ENCODE data around the gene THAP7.
"Not testable (repeated sequence)": the region's sequence is repeated elsewhere in the genome, so short reads cannot be mapped to it uniquely, and the experiment has no call there.

The THAP7 gene

GRCh38 chr22:21001601-21002325, at the start of gene THAP7:
TSS of gene THAP7 (minus strand) at chr22:21002118. CDS start at chr22:21001911, 207 bp downstream.
- peak; percentile 98 for DNase-seq

- DNase-seq = no peak
Measured at GRCh38 chr22:21051145-21051830, 49.4 kb upstream of the THAP7 start.

DNA sequence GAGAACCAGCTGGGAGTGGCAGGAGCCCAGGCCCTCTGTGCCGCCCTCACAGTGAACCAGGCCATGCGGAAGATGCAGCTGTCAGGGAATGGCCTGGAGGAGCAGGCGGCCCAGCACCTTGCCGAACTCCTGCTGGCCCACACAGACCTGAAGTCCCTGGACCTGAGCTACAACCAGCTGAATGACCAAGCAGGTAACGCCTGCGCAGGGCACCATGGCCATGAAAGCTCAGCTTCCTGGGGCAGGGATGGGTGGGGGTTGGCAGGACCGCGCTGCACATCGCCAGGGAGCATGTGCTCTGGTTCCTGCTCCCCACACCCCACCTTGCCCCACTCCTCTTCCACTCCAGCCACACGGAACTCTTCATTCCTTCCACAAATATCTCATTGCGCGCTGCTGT, 47.0 kb upstream of the THAP7 start:
- not testable (repeated sequence) for DNase-seq

- DNase-seq = not testable (repeated sequence)
Measured at GRCh38 chr22:21048448-21048847, 46.5 kb upstream of the THAP7 start.

GRCh38 chr22:21047730-21048129, 45.8 kb upstream of the THAP7 start:
- no peak for DNase-seq

- DNase-seq = no peak
Measured at GRCh38 chr22:21047035-21047661, 45.2 kb upstream of the THAP7 start.

DNA sequence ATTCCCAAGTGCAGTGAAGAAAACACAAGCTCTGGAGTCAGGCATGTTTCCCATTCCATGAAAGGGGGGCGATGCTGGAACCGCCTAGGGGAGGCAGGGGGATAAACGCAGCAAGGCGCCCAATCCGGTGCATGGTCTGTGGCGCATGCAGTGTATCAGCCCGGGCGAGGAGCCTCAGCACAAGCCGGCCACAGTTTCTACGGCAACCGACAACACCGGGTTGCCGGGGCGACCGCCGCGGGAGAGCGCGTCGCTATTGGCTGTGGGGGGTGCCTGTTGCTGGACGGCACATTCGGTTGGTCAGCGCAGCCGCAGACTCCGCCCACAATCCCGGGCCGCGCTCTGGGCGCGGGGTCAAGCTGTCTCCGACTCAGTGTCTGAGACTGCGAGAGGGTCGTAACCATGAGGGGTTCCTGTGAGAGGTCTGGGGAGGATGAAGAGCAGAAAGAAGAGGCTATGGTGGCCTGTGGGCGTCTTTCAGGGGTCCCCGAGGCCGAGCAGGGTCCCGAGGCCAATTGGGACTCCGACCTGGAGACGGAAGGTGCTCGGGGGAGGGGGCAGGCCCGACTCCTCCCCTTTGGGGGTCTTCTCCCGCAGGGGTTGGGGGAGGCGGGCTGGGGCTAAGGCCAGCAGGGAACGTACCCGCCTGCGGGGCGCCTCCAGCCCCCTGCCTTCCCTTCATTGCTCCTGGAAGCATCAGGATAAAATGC, 43.8 kb upstream of the THAP7 start, which contains the start of gene LRRC74B:
TSS of gene LRRC74B (plus strand) at position 362 of the 710 bp plus-strand sequence. CDS start at position 403, 41 bp downstream.
- DNase-seq = peak; percentile 89

GRCh38 chr22:21044931-21045584, 43.1 kb upstream of the THAP7 start:
- no peak for DNase-seq

GRCh38 chr22:21043860-21044535, 42.1 kb upstream of the THAP7 start:
- no peak for DNase-seq

GRCh38 chr22:21042978-21043859, 41.3 kb upstream of the THAP7 start:
- no peak for DNase-seq

GRCh38 chr22:21041937-21042336, 40.0 kb upstream of the THAP7 start:
- no peak for DNase-seq

DNA sequence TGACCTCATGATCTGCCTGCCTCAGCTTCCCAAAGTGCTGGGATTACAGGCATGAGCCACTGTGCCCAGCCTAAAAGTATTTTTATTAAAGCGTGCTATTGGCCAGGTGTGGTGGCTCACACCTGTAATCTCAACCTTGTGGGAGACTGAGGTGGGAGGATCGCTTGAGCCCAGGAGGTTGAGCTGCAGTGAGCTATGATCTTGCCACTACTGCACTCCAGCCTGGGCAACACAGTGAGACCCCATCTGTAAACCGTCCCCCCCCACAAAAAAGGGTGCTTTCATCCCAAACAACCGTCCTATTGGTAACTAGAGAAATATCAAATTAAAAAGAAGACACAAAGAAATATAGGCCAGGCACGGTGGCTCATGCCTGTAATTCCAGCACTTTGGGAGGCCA, 37.2 kb upstream of the THAP7 start:
- not testable (repeated sequence) for DNase-seq

- no peak for DNase-seq
Measured at GRCh38 chr22:21038405-21038804, 36.5 kb upstream of the THAP7 start.

DNA sequence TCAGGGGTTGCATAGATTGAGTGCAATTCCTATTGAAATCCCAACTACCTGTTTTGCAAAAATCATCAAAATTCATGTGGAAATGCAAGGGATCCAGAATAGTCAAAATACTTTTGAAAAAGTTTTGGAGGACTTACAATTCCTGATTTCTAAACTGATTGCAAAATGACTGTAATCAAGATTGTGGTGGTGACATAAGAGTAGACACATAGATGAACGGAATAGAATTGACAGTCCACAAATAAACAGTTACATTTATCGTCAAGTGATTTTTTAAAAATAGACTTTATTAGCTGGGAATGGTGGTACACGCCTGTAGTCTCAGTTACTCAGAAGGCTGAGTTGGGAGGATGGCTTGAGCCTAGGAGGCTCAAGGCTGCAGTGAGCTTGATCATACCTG, 33.1 kb upstream of the THAP7 start:
- no peak for DNase-seq

GRCh38 chr22:21033895-21034294, 32.0 kb upstream of the THAP7 start:
- DNase-seq = no peak

DNA sequence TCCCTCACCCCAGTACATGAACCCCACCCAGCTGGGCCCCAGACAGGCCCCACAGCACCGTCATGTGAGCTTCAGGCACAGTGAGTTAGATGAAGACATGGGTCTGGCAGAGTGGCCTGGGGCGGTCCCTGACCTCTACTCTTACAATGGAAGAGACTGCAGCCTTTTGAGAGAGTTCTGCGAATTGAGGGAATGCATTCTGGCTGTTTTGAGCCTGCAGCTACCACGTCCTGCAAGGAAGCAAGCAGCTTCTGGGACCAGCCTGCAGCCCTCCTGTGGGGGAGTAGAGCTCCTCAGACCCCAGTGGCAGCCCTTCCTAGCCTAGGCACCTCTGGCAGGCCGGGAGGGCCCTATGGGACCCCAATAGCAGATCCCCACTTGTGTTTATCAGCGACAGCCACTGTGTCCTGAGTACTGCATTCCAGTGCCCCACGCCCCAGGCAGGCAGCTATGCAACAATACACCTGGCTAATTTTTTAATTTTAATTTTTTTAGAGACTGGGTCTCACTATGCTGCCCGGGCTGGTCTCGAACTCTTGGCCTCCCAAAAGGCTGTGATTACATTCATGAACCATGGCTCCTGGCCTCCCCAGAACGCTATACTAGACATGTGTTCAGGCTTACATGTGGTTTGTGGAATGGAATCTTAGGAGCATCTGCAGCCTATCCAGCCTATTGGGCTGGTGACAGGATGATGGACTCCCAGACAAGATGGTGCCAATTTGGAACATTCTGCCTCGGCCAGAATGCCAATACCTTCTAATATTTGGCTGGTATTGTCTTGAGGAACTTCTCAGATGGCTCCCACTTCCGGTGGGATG, 31.2 kb upstream of the THAP7 start:
- no peak for DNase-seq

- no peak for DNase-seq
Measured at GRCh38 chr22:21032037-21032867, 30.3 kb upstream of the THAP7 start, which contains the start of gene SLC7A4. TSS of gene SLC7A4 (minus strand) at chr22:21032561. CDS start at chr22:21031812, 749 bp downstream.

- DNase-seq = no peak
Measured at GRCh38 chr22:21031545-21032036, 29.7 kb upstream of the THAP7 start.
